ENCODE results near the gene SPINK4.

SPINK4 gene

DNA sequence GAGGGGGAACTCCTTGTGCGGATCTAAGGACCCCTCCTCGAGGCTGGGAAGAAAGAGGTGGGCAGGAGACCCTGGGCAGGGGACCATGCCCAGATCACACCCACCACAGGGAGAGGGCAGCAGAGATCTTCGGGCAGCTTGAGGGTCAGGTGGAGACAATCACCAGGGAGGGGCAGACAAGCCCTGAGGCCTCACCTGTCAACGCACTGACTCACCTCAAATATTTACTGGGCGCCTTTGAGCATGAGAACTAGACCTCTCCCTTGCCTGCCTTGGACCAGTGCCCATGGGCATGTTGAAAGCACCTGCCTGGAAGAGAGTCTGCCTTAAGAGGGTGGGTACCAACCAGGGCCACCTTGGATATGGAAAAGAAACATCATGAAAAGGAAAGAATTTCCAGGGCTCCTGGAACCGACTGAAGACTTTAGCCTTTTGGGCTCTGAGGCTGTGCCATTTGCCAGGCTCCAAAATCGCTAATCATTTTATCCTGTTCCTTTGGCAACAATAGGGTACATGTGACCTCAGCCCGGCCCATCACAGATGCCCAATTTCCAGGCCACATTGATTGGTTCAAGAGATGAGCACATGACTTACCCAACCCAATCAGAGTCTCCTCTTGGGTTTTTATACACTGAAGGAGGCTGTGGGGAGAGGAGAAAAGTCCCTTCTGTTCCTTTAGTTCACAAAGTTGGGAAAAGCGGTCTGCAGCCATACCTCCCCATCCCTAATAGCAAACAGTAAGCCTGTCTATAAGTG, 10.4 kb upstream of the SPINK4 start:
- Histone ChIP-seq H3K27ac (no peak overlapping the region), H3K4me3 (no peak overlapping the region)
- no peak for DNase-seq (ENCODE audit: low spot score)
- TF ChIP-seq, protein P1, sequence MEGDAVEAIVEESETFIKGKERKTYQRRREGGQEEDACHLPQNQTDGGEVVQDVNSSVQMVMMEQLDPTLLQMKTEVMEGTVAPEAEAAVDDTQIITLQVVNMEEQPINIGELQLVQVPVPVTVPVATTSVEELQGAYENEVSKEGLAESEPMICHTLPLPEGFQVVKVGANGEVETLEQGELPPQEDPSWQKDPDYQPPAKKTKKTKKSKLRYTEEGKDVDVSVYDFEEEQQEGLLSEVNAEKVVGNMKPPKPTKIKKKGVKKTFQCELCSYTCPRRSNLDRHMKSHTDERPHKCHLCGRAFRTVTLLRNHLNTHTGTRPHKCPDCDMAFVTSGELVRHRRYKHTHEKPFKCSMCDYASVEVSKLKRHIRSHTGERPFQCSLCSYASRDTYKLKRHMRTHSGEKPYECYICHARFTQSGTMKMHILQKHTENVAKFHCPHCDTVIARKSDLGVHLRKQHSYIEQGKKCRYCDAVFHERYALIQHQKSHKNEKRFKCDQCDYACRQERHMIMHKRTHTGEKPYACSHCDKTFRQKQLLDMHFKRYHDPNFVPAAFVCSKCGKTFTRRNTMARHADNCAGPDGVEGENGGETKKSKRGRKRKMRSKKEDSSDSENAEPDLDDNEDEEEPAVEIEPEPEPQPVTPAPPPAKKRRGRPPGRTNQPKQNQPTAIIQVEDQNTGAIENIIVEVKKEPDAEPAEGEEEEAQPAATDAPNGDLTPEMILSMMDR (IDR thresholded peaks at IDR 0.05), result no peak

DNA sequence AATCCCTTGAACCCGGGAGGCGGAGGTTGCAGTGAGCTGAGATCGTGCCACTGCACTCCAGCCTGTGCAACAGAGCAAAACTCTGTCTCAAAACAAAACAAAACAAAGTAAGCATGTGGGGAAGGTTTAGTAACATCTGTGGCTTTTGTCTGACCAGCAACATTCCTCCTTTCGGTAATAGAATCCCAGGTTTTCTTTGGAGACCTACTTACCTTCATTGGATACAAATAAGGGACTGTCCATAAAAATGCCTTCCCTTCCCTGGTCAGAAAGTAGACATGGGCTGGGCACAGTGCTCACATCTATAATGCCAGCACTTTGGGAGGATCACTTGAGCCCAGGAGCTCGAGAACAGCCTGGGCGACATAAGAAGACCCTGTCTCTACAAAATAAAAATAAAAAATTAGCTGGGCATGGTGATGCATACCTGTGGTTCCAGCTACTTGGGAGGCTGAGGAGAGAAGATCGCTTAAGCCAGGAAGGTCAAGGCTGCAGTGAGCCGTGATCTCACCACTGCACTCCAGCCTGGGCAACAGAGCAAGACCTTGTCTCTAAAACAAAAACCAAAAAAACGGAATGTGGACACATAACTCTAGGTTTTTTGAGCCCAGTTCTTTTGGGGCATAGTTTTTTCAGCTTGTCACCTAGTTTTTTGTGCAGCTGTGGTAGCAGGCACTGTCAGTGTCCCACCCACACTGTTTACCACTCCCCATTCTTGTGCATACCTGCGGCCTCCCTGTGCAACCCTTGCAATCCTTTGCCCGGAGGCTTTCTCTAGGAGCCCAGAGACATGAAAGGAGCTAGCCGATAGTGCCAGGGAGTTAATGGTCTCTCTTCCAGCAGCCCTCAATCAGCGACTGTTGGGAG, 9.0 kb upstream of the SPINK4 start:
- Histone ChIP-seq H3K27ac (no peak overlapping the region), H3K4me3 (no peak overlapping the region)
- TF ChIP-seq, protein P1 (IDR thresholded peaks at IDR 0.05), result no peak
- DNase-seq (ENCODE audit: low spot score), result no peak

DNA sequence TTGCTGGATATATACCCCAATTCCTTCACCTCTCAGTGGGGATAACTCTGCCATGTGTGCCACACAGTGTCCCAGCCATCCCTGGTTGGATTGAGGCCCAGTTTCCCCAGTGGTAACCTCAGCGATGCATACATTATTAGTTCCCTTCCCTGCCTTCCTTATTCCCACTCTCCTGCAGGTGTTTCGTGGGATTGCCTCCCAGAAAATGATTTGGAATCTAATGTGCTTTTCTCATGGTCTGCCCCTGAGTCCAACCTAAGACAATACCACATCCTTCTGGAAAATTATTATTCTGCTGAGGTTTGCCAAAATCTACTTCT, 8.4 kb upstream of the SPINK4 start:
- no peak for DNase-seq (ENCODE audit: low spot score)

DNA sequence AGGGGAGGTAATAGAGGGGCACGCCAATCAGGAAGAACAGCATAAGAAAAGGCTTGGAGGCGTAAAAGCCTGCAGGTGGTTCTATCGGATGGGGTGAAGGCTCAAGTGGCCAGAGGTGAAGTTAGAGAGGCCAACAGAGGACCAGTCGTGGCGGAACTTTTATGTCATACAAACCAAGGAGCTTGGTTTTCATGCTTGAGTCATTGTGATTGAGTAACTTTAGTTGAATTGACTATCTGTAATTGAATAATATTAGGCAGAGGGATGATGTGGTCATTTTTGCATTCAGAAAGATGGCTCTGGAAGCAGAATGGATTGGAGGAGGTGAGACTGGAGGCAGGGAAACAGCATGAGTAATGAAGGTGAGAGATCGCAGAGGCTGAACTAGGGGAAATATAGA, 7.2 kb upstream of the SPINK4 start:
- TF ChIP-seq, protein P1 (IDR thresholded peaks at IDR 0.05), result no peak
- H3K27ac ChIP-seq, result no peak overlapping the region
- H3K4me3 ChIP-seq, result no peak overlapping the region
- no peak for DNase-seq (ENCODE audit: low spot score)

More for the DNA sequence above, 8.4 kb upstream of the SPINK4 start:
- TF ChIP-seq, protein P1 (IDR thresholded peaks at IDR 0.05), result no peak
- Histone ChIP-seq H3K27ac (no peak overlapping the region), H3K4me3 (no peak overlapping the region)

DNA sequence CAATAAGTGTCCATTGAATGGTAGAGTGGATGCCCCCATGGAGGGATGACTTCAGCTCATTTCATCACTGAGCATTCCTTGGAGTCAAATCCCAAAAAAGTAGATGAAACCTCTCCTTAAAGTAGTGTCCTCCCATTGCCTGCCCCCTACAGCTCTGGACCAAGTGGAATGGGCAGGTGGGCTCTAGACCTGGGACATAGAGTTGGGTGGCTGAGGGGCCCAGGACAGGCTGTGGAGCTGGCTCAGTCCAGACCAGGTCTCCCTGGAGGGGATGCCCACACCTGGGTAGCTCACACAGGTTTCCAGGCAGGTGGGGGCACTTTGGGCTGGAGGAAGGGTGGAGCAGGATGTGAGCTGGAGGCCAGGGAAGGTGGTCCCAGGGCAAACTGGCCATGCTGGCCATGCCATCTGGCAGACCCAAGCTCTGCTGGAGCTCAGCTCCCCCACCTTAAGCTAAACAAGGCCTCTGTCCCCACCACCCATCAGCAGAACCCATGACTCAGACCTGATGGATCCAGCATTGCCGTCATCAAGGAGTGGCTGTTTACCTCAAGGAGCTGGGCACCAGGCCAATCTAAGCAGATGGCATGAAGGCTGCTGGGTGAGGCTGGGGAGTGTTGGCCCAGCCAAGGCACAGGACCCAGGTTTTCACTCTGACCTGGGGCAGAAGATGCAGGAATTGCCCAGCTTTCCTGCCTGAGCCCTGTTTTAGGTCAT, 6.2 kb upstream of the SPINK4 start:
- Histone ChIP-seq H3K4me3 (no peak overlapping the region), H3K27ac (no peak overlapping the region)
- TF ChIP-seq, protein P1 (IDR thresholded peaks at IDR 0.05), result no peak
- no peak for DNase-seq (ENCODE audit: low spot score)

DNA sequence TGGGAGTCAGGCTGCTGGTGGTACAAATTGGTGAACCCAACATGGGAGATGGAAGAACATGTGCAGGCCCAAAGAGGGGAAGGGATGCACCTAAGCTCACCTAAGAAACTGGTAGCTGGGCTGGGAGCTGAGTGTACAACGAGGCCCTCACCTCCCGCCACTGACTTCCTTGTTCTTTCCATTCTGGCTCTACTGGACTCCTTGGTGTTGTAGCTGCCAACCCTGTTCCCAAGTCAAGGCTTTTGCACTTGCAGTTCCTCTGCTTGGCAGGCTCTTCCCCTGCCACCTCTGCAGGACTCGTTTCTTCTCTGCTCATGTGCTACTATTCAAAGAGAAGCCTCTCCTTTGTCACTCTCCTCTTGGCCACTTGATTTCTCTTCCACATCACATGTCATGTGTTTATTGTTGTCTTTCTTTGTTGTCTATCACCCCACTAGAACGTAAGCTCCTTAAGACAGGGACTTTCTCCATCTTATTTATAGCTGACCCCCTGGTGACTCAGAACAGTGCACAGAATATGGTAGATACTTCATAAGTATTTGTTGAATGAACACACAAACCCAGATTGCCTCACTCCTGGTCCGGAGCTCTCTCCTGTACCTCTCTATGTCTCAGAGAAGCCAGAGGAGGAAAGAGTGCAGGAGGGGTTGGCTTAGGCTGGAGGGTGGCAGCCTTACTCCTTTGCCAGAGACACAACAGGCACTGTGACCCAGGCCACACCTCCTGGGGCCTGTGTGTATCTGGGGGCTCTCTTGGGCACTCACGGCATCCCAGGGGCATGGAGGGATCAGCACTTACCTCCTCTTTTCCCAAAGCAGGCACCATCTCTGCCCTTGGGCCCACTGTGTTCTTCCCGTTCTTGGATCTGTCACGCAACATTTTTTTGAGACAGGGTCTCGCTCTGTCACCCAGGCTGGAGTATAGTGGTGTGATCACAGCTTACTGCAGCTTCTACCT, 5.2 kb upstream of the SPINK4 start:
- no peak for DNase-seq (ENCODE audit: low spot score)
- H3K4me3 ChIP-seq, result no peak overlapping the region
- H3K27ac ChIP-seq, result no peak overlapping the region
- TF ChIP-seq, protein P1 (IDR thresholded peaks at IDR 0.05), result no peak

All from coronary artery (tissue), 2 donors.